CD4-positive, alpha-beta T cell (primary cell): ENCODE results near the gene HECTD4. TPM values are rescaled to one million over a fixed set of nuclear protein-coding genes. Genes with fewer than 3 reads are reported as not detected.

Source experiments
- ATAC-seq: fragments of 200-7000 bp; cut with Tn5 transposase; one replicate; pipeline ENCODE4 v1.10.0; 2022; ENCODE audit warnings: mild to moderate bottlenecking; ENCODE audit not compliant: poor library complexity
- CTCF ChIA-PET: fragments of 350-600 bp; sonication (Branson Sonifier 250); formaldehyde crosslinking; loops from one replicate; lab custom pipeline; 2021; ENCODE audit warnings: antibody characterized with exemption, inconsistent platforms; lab: Charles Lee
- POLR2A ChIA-PET: fragments of 350-600 bp; sonication (Branson Sonifier 250); formaldehyde crosslinking; loops from one replicate; lab custom pipeline; 2021; ENCODE audit warnings: antibody characterized with exemption, inconsistent platforms; lab: Charles Lee
- DNase-seq, 14 experiments: peaks; one replicate each; pipeline ENCODE4 v3.0.0-alpha.2; 2013 to 2020; ENCODE audit warnings: mixed read lengths in 2 of 14
- H3K27ac ChIP-seq, 2 donors: one replicate each; pipeline versions ENCODE4 v1.5.1 to v1.7.0; 2013; ENCODE audit warnings: low read length in 2 of 2, low read depth in 1 of 2, mild to moderate bottlenecking in 1 of 2
- H3K27me3 ChIP-seq, 2 experiments: 1 replicate in 1 of 2; 2 replicates in 1 of 2; pipeline versions ENCODE4 v1.6.1 to v1.7.0; 2013; ENCODE audit warnings: low read length in 2 of 2, control low read depth in 1 of 2, mild to moderate bottlenecking in 1 of 2, moderate library complexity in 1 of 2; ENCODE audit not compliant: insufficient read depth in 2 of 2, control insufficient read depth in 1 of 2
- H3K36me3 ChIP-seq: one replicate; pipeline ENCODE4 v1.6.1; 2013; ENCODE audit warnings: low read length, control low read depth; ENCODE audit not compliant: insufficient read depth
- H3K4me1 ChIP-seq: one replicate; pipeline ENCODE4 v1.6.1; 2013; ENCODE audit warnings: low read length, control low read depth; ENCODE audit not compliant: insufficient read depth
- H3K4me3 ChIP-seq: one replicate; pipeline ENCODE4 v1.5.1; 2013; ENCODE audit warnings: mild to moderate bottlenecking, low read length, moderate library complexity
- H3K9me3 ChIP-seq, 2 experiments: 1 replicate in 1 of 2; 2 replicates in 1 of 2; pipeline versions ENCODE4 v1.6.1 to v1.7.0; 2013; ENCODE audit warnings: low read length in 2 of 2, mild to moderate bottlenecking in 2 of 2, control low read depth in 1 of 2, moderate library complexity in 1 of 2; ENCODE audit not compliant: control insufficient read depth in 1 of 2, insufficient read depth in 1 of 2
- H3K27ac Mint-ChIP-seq: one replicate; pipeline ENCODE4 v1.8.0; 2020; ENCODE audit warnings: mixed read lengths
- H3K27me3 Mint-ChIP-seq: one replicate; pipeline ENCODE4 v1.8.0; 2021; ENCODE audit warnings: mixed read lengths
- H3K36me3 Mint-ChIP-seq: one replicate; pipeline ENCODE4 v1.8.0; 2021; ENCODE audit warnings: low read depth, mixed read lengths
- H3K4me1 Mint-ChIP-seq: one replicate; pipeline ENCODE4 v1.8.0; 2021; ENCODE audit warnings: low read depth, mixed read lengths
- H3K4me3 Mint-ChIP-seq: one replicate; pipeline ENCODE4 v1.8.0; 2020; ENCODE audit warnings: mild to moderate bottlenecking, mixed read lengths
- H3K9me3 Mint-ChIP-seq: one replicate; pipeline ENCODE4 v1.8.0; 2020; ENCODE audit warnings: mixed read lengths
- intact Hi-C, 2 experiments: fragments of 100-400 bp; cut with DNase I in 1 of 2; cut with micrococcal nuclease in 1 of 2; formaldehyde crosslinking; loops; one replicate each; pipeline versions ENCODE4 v1.15.1 to v1.9.0; 2023 to 2025; cut with DNase I, micrococcal nuclease
- total RNA-seq, 174 experiments: library from RNA in 2 of 174; stranded (reverse) in 2 of 174; gene quantifications; one replicate each; pipeline ENCODE4 v1.2.3 and lab custom pipeline; 2021 to 2026
- TF ChIP-seq, protein P1 (sequence below): fragments of 200-600 bp; IDR thresholded peaks from one replicate; pipeline ENCODE4 v1.8.0; 2022; ENCODE audit warnings: antibody characterized with exemption, mild to moderate bottlenecking

HECTD4 gene
- total RNA-seq, 2 experiments from 2014 or later: 40.2 to 43.3 TPM

DNA sequence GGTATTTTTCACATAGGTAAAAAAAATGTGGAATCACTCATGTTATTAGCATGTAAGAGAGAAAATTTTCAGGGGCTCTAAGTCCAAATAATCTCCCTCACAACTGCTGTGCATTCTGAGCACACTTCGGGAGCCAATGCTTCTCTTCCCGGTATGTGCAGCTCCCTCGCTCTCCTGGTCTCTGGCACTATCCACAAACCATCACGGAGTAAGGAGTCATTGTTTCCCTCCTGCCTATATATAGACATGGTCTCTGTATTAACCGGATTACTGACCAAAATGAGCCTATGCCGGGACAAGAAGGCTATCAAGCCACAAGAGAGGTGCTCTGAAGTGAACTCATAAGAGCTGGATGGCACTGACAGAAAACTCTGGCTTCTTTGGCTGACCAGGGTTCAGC, 13.4 kb downstream of the HECTD4 start:
- no peaks in the 10 kb centered on the region for H3K36me3 Mint-ChIP-seq
- H3K4me3 Mint-ChIP-seq: no peak overlapping the region
- no peaks in the 10 kb centered on the region for H3K4me1 ChIP-seq
- no peaks in the 10 kb centered on the region for H3K9me3 ChIP-seq
- TF ChIP-seq, protein P1, sequence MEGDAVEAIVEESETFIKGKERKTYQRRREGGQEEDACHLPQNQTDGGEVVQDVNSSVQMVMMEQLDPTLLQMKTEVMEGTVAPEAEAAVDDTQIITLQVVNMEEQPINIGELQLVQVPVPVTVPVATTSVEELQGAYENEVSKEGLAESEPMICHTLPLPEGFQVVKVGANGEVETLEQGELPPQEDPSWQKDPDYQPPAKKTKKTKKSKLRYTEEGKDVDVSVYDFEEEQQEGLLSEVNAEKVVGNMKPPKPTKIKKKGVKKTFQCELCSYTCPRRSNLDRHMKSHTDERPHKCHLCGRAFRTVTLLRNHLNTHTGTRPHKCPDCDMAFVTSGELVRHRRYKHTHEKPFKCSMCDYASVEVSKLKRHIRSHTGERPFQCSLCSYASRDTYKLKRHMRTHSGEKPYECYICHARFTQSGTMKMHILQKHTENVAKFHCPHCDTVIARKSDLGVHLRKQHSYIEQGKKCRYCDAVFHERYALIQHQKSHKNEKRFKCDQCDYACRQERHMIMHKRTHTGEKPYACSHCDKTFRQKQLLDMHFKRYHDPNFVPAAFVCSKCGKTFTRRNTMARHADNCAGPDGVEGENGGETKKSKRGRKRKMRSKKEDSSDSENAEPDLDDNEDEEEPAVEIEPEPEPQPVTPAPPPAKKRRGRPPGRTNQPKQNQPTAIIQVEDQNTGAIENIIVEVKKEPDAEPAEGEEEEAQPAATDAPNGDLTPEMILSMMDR: no peak
- ChIA-PET POLR2A (no interaction called here), CTCF (no interaction called here)
- H3K27me3 ChIP-seq: no peaks in the 10 kb centered on the region
- no peaks in the 10 kb centered on the region for H3K9me3 Mint-ChIP-seq
- no peak for DNase-seq
- no peaks in the 10 kb centered on the region for H3K27me3 Mint-ChIP-seq
- H3K27ac ChIP-seq: no peak overlapping the region
- intact Hi-C loops: no loop called here
- no peak for ATAC-seq
- peaks cover 20% of the 10 kb centered on the region for H3K4me1 Mint-ChIP-seq
- H3K27ac Mint-ChIP-seq: no peak overlapping the region
- H3K36me3 ChIP-seq: no peaks in the 10 kb centered on the region
- no peak overlapping the region for H3K4me3 ChIP-seq

DNA sequence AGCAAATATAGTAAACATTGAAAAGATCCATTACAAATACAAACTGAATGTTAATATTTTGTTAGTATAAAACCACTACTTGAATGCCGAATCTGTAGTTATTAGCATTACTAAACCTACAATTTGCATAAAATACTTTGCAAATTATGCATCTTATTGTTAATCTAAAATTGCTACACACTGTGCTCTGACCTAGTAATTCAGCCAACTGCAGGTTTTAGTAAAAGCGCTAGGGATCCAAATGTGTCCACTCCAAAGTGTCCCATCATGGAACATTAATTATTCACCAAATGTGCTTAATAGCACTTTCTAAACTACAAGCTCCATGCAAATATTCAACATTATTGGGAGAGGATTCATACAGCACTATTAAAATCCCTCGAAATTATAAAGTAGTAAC, 14.3 kb downstream of the HECTD4 start:
- Mint-ChIP-seq H3K9me3 (no peaks in the 10 kb centered on the region), H3K4me1 (peaks cover 20% of the 10 kb centered on the region), H3K27ac (no peak overlapping the region), H3K27me3 (no peaks in the 10 kb centered on the region), H3K4me3 (no peak overlapping the region), H3K36me3 (no peaks in the 10 kb centered on the region)
- H3K9me3 ChIP-seq: no peaks in the 10 kb centered on the region
- intact Hi-C loops: no loop called here
- H3K36me3 ChIP-seq: no peaks in the 10 kb centered on the region
- H3K27ac ChIP-seq: no peak overlapping the region
- DNase-seq (no peak), ATAC-seq (no peak)
- no peak overlapping the region for H3K4me3 ChIP-seq
- TF ChIP-seq, protein P1: no peak
- ChIA-PET POLR2A (no interaction called here), CTCF (interaction anchor here (1.2 kb wide), 1 partner anchor 61 kb away, joined by 3 read pairs; no protein-coding TSS in a partner anchor)
- no peaks in the 10 kb centered on the region for H3K27me3 ChIP-seq
- H3K4me1 ChIP-seq: no peaks in the 10 kb centered on the region

DNA sequence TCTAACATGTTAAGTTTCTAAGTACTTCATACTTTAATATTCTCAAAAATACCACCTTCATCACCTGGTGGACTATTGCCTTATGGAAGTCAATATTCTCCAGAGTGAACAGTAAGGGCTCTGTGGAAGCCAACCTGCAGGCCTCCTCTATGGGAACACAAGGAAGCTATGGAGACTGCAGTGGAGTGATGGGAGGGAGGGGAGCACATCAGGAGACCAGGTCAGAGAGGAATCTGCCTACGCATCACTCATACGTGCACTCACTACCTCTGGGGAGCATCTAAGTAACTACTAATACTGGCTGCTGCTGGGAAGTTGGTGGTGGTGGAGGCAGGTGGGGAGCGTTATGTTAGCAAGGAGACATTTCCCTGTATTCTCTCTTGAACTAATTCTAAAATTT, 19.9 kb downstream of the HECTD4 start:
- no peaks in the 10 kb centered on the region for H3K4me1 ChIP-seq
- no peaks in the 10 kb centered on the region for H3K36me3 ChIP-seq
- TF ChIP-seq, protein P1: no peak
- no peaks in the 10 kb centered on the region for H3K27me3 Mint-ChIP-seq
- no peaks in the 10 kb centered on the region for H3K27me3 ChIP-seq
- intact Hi-C loops: no loop called here
- CTCF ChIA-PET: no interaction called here
- H3K36me3 Mint-ChIP-seq: peaks cover 3% of the 10 kb centered on the region
- no peaks in the 10 kb centered on the region for H3K9me3 Mint-ChIP-seq
- POLR2A ChIA-PET: no interaction called here
- peaks cover 1% of the 10 kb centered on the region for H3K4me1 Mint-ChIP-seq
- no peak overlapping the region for H3K27ac Mint-ChIP-seq
- H3K9me3 ChIP-seq: no peaks in the 10 kb centered on the region
- ATAC-seq (no peak), DNase-seq (no peak)
- no peak overlapping the region for H3K4me3 ChIP-seq
- no peak overlapping the region for H3K4me3 Mint-ChIP-seq
- no peak overlapping the region for H3K27ac ChIP-seq
